GM21825 (cell line): ENCODE measurements around the gene MYO1B.
A peak's percentile ranks its signal among the peaks of the same experiment; 100 is the strongest.

ENCODE experiments used
- ATAC-seq: cut with Tn5 transposase; IDR thresholded peaks from one replicate; pipeline ENCODE4 v1.9.1; 2021; ENCODE audit warnings: mild to moderate bottlenecking, moderate library complexity; ENCODE audit not compliant: unreplicated experiment

MYO1B gene

GRCh38 chr2:191225690-191226089 is 19.5 kb upstream of the MYO1B start:
- ATAC-seq, result no peak

- ATAC-seq, result no peak
Measured at GRCh38 chr2:191226196-191226595, 19.0 kb upstream of the MYO1B start.

GRCh38 chr2:191228333-191228732 is 16.9 kb upstream of the MYO1B start:
- no peak for ATAC-seq

- ATAC-seq, result no peak
Measured at GRCh38 chr2:191228861-191229260, 16.3 kb upstream of the MYO1B start.

- no peak for ATAC-seq
Measured at GRCh38 chr2:191230174-191230573, 15.0 kb upstream of the MYO1B start.

GRCh38 chr2:191231995-191232394 is 13.2 kb upstream of the MYO1B start:
- no peak for ATAC-seq

- ATAC-seq, result no peak
Measured at GRCh38 chr2:191233533-191233932, 11.7 kb upstream of the MYO1B start.

- no peak for ATAC-seq
Measured at GRCh38 chr2:191234376-191234775, 10.8 kb upstream of the MYO1B start.

- ATAC-seq, result no peak
Measured at GRCh38 chr2:191240871-191241270, 4.3 kb upstream of the MYO1B start.

GRCh38 chr2:191241418-191241817 is 3.8 kb upstream of the MYO1B start:
- no peak for ATAC-seq

GRCh38 chr2:191243154-191243553 is 2.0 kb upstream of the MYO1B start:
- ATAC-seq, result no peak

- no peak for ATAC-seq
Measured at GRCh38 chr2:191244350-191244749, 854 bp upstream of the MYO1B start.

- no peak for ATAC-seq
Measured at GRCh38 chr2:191245869-191246531, 796 bp downstream of the MYO1B start.

- ATAC-seq, result no peak
Measured at GRCh38 chr2:191246820-191247380, 1.7 kb downstream of the MYO1B start.

- peak; percentile 42 for ATAC-seq
Measured at GRCh38 chr2:191247381-191248057, 2.3 kb downstream of the MYO1B start.

- no peak for ATAC-seq
Measured at GRCh38 chr2:191249156-191249813, 4.1 kb downstream of the MYO1B start.

- no peak for ATAC-seq
Measured at GRCh38 chr2:191250400-191250799, 5.2 kb downstream of the MYO1B start.

GRCh38 chr2:191250986-191251385 is 5.8 kb downstream of the MYO1B start:
- ATAC-seq, result no peak

- ATAC-seq, result no peak
Measured at GRCh38 chr2:191252699-191253098, 7.5 kb downstream of the MYO1B start.

GRCh38 chr2:191253476-191253875 is 8.3 kb downstream of the MYO1B start:
- ATAC-seq, result no peak

GRCh38 chr2:191255271-191255670 is 10.1 kb downstream of the MYO1B start:
- ATAC-seq, result no peak

- ATAC-seq, result no peak
Measured at GRCh38 chr2:191255756-191256312, 10.6 kb downstream of the MYO1B start.
